Measurements from ENCODE around the gene RAB33B.

Gene RAB33B

GRCh38 chr4:139503622-139504166 is 49.8 kb downstream of the RAB33B start:
- FAIRE-seq: no peak

GRCh38 chr4:139506774-139507173 is 52.9 kb downstream of the RAB33B start:
- DNase-seq (ENCODE audit: low spot score) (no peak), FAIRE-seq (no peak)

More at GRCh38 chr4:139503622-139504166, 49.8 kb downstream of the RAB33B start:
- no peak for DNase-seq (ENCODE audit: low spot score)

GRCh38 chr4:139508581-139509237 is 54.8 kb downstream of the RAB33B start:
- no peak for FAIRE-seq
- DNase-seq (ENCODE audit: low spot score): no peak

GRCh38 chr4:139509727-139510410 is 55.9 kb downstream of the RAB33B start:
- DNase-seq (ENCODE audit: low spot score) (no peak), FAIRE-seq (no peak)

DNA sequence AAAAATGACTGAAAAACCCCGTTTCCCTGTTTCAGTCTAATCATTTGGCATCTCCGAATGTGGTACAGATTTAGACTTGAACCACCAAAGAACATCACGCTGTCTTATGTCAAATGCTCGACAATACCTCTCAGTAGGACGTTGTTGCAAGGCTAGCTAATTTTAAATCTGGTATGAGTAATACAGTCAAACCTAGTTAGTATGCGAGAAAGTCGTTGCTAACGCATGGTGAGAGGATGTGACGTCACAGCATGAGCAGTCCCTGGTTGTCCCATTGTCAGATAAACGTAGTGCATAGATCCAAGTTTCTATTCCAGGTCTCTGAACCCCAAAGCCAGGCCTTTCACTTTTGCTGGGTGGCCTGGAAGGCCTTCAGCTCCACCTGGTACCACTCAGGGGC is 57.4 kb downstream of the RAB33B start:
- FAIRE-seq (no peak), DNase-seq (ENCODE audit: low spot score) (no peak)

DNA sequence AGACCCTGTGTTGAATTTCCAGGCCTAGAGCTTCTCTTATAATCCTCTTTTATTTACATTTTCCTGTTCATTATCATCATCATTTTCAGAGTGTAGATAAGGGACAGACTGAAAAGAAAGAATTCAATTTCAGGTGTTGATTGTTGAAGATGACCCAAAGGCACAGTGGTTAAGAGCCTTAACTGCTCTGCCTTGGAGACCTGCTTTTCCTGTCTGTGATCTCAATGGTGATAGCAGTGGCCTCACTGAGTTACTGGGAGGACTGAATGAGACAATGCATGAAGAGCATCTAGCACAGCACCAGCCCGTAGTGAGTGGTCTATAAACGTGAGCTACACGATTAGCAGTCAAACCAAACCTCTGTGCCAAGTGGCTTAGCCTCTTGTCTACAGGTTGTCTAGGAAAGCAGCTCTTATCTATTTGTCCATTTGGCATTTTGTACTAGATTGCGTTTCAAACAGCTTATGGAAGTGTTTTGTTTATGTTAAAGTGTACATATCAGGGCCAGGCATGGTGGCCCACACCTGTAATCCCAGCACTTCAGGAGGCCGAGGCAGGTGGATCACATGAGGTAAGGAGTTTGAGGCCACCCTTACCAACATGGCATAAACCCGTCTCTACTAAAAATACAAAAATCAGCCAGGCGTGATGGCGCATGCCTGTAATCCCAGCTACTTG is 60.6 kb downstream of the RAB33B start:
- FAIRE-seq (no peak), DNase-seq (ENCODE audit: low spot score) (no peak)

- no peak for FAIRE-seq
- DNase-seq (ENCODE audit: low spot score): no peak
Measured at GRCh38 chr4:139515531-139515958, 61.6 kb downstream of the RAB33B start.

GRCh38 chr4:139521754-139522401 is 68.0 kb downstream of the RAB33B start:
- DNase-seq (ENCODE audit: low spot score) (no peak), FAIRE-seq (no peak)

DNA sequence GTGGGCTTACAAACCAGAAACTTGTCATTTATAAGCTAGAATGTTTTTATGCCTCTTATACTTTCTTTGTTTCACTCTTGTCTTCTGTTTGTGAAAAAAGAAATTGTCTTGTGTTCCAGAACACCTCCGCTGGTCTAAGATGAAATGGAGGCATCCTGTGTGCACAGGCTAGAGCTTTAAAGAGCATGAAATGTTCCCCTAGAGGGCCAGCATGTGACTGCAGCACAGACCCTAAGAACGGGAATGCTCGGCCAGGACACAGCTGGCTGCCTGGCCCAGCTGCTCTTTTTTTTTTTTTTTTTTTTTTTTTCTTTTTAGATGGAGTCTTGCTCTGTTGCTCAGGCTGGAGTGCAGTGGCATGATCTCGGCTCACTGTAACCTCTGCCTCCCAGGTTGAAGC is 68.5 kb downstream of the RAB33B start:
- no peak for FAIRE-seq

DNA sequence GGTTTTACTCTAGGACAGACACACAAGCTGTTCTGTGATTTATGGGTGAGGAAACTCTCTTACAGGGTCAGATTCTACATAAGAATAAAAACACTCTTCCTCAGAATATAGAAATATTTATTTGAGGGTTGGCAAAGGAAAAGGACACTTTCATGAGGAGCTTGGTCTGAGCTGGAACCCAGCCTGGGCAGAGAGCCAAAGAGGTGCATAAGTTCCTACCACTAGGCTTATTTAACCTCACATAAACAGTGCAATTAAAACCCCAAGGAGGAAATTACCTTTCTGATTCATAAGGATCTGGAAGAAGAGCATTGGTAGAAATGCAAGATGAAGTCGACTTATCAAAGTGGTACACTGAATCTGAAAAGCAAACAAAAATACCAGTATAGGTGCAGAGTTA is 69.2 kb downstream of the RAB33B start:
- FAIRE-seq: no peak
- no peak for DNase-seq (ENCODE audit: low spot score)

More for the DNA sequence above, 68.5 kb downstream of the RAB33B start:
- DNase-seq (ENCODE audit: low spot score): no peak

- FAIRE-seq: no peak
- no peak for DNase-seq (ENCODE audit: low spot score)
Measured at GRCh38 chr4:139524062-139524631, 70.2 kb downstream of the RAB33B start.

- no peak for DNase-seq (ENCODE audit: low spot score)
- no peak for FAIRE-seq
Measured at GRCh38 chr4:139525414-139525813, 71.5 kb downstream of the RAB33B start.
